Left lung (tissue), 10 donors: ENCODE data around the gene MUS81. TPM values are rescaled to one million over a fixed set of nuclear protein-coding genes. Genes with fewer than 3 reads are reported as not detected.

Experiments used
- ATAC-seq: fragments of 200-7000 bp; cut with Tn5 transposase; one replicate; pipeline ENCODE4 v1.9.1; 2020; ENCODE audit warnings: moderate library complexity
- DNase-seq, 4 donors: peaks; one replicate each; pipeline ENCODE4 v3.0.0-alpha.2; 2013 to 2020
- H3K27ac ChIP-seq, 2 donors: fragments of 200-600 bp; sonication (generic) in 1 of 2; one replicate each; pipeline versions ENCODE4 v1.5.0 to v1.8.0; 2020 to 2021
- H3K27me3 ChIP-seq, 2 donors: fragments of 200-600 bp; sonication (generic) in 1 of 2; one replicate each; pipeline versions ENCODE4 v1.5.0 to v1.8.0; 2020 to 2021
- H3K36me3 ChIP-seq, 2 donors: fragments of 200-600 bp; sonication (generic) in 1 of 2; one replicate each; pipeline versions ENCODE4 v1.5.0 to v1.8.0; 2020 to 2021
- H3K4me1 ChIP-seq, 2 donors: fragments of 200-600 bp; one replicate each; pipeline ENCODE4 v1.8.0; 2021
- H3K4me3 ChIP-seq, 2 donors: fragments of 200-600 bp; sonication (generic) in 1 of 2; one replicate each; pipeline versions ENCODE4 v1.5.0 to v1.8.0; 2020 to 2021; ENCODE audit warnings: mild to moderate bottlenecking in 1 of 2
- H3K9me3 ChIP-seq, 2 donors: fragments of 200-600 bp; sonication (generic) in 1 of 2; one replicate each; pipeline versions ENCODE4 v1.5.0 to v1.8.0; 2020 to 2021
- intact Hi-C, 2 donors: fragments of 100-400 bp; cut with DNase I; formaldehyde crosslinking; loops; one replicate each; pipeline versions ENCODE4 v1.11.2 to v1.14.2; 2022
- polyA plus RNA-seq, 6 donors: library from polyadenylated mRNA; unstranded; fragments of 120-200 nt; gene quantifications; one replicate each; pipeline ENCODE4 v1.2.1, GENCODE V29; 2013; ENCODE audit not compliant: insufficient read length in 6 of 6
- total RNA-seq, 2 donors: library from RNA; stranded (reverse); fragmentation: NEBNext Ultra II Directional; extraction: Animal tissue kit (Norgen Biotek cat#: 25700); gene quantifications; one replicate each; pipeline ENCODE4 v1.2.1, GENCODE V29; 2021
- TF ChIP-seq, protein P1 (sequence below), 2 donors: fragments of 200-600 bp; sonication (generic) in 1 of 2; IDR thresholded peaks; one replicate each; pipeline versions ENCODE4 v1.5.0 to v1.8.0; 2021; ENCODE audit warnings: antibody characterized with exemption in 2 of 2
- donor health status: DM: no; HTN: yes; CAD: no.
- donor health status: DM: no; HTN: no; CAD: no.

The MUS81 gene
- total and polyA plus RNA-seq, 8 donors = 43.4 to 55.0 (median 50.9) TPM

DNA sequence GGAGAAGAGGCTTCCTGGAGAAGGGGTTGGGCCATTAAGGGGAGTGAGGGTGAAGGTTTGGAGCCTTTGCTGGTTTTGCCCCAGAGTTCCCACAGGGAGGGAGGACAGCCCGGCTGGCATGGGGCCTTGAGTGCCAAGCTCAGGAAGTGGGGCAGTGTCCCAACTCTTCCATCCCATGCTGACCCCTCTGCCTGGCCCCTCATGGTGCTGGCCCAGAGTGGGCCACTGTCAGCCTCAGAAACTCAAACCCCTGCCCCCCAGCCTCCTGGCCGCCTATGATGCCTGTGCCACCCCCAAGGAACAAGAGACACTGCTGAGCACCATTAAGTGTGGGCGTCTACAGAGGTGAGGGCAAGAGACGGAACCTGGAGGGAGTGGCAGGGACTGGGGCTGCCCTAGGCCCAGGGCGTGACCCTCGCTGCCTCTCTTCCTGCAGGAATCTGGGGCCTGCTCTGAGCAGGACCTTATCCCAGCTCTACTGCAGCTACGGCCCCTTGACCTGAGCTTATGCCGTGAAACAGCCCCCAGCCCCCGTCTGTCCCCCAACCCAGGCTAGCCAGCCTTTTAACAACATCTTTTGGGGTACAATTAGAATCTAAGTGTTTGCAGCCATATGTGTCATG lies 5.4 kb downstream of the MUS81 start:
- Histone ChIP-seq H3K4me3 (no peak overlapping the region), H3K4me1 (peaks cover 10 to 52% of the 10 kb centered on the region in 2 donors), H3K27me3 (no peaks in the 10 kb centered on the region), H3K9me3 (no peaks in the 10 kb centered on the region), H3K27ac (no peak overlapping the region), H3K36me3 (peaks cover 0 to 71% of the 10 kb centered on the region in 2 donors)
- intact Hi-C loops = no loop called here
- TF ChIP-seq, protein P1, sequence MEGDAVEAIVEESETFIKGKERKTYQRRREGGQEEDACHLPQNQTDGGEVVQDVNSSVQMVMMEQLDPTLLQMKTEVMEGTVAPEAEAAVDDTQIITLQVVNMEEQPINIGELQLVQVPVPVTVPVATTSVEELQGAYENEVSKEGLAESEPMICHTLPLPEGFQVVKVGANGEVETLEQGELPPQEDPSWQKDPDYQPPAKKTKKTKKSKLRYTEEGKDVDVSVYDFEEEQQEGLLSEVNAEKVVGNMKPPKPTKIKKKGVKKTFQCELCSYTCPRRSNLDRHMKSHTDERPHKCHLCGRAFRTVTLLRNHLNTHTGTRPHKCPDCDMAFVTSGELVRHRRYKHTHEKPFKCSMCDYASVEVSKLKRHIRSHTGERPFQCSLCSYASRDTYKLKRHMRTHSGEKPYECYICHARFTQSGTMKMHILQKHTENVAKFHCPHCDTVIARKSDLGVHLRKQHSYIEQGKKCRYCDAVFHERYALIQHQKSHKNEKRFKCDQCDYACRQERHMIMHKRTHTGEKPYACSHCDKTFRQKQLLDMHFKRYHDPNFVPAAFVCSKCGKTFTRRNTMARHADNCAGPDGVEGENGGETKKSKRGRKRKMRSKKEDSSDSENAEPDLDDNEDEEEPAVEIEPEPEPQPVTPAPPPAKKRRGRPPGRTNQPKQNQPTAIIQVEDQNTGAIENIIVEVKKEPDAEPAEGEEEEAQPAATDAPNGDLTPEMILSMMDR (IDR thresholded peaks at IDR 0.05) = no peak
- ATAC-seq (no peak), DNase-seq (peak in 1 of 4 donors; percentile 62)

DNA sequence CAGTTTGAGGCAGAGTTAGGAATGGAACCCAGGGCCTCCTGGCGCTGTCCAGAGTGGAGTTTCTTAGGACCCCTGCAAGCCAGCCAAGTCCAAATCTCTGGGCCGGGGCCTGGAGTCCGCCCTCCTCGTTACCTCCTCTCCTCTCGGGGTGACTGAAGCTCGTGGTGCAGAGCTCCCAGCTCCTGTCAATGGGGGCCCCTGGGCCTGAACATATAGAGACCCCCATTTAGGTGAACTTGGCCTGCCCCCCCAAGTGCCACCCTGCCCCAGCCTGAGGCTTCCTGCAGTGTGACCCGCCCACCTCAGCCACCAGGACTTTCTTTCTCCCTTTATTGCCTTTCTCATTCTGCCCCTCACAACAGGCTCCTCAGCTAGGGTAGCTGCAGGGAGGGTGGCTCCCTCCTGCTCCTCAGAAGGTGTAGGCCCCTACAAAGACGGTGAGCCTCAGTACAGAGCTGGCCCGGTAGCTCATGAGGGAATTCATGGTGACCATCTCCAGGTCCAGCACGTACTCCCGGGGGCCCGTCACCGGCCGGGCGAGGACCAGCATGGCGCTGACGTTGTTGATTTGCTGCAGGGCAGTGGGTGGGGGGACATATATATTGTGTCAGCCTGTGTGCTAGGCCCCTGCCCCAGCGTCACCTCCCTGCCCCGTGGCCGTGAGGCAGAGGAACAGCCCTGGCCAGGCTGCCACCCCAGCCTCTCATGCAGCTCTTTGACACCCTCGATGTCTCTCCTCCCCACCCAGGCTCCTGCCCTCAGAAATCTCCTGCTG lies 6.5 kb downstream of the MUS81 start:
- no peak overlapping the region for H3K27ac ChIP-seq
- intact Hi-C loops = no loop called here

DNA sequence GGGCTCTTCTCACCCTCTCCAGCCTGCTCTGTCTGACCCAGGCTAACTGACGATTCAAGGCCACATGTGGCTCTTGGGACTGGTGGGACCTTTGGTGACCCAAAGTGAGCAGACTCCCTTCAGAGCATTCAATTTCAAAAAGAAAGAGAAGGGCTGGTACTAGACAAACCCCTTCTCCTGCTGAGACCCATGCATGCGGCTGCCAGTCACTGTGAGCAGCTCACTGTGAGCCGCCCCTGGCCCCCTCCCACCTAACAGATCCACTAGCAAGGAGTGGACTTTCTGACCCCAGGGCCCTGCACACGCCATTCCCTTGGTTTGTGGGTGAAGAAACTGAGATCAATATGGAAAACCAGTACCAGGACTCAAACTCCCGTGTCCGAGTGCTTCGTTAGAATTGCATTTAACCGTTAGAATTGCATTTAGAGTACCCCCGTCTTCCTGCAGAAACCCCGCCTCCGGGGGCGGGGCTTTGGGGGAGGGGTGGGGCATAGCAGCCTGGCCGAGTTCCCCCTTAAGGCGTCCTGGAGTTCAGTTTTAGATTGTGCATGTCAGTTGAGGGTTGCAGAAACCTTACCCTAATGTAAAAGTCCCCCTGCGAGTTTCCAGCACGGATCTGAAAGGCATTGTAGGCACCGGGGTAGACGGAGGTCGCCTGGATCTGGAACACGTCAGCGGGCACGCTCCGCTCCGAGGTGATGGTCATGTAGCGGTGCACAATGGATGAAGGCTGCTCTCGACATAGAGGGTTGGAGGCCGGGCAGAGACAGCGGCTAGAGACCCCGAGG lies 7.2 kb downstream of the MUS81 start:
- no peaks in the 10 kb centered on the region for H3K27me3 ChIP-seq
- H3K9me3 ChIP-seq = no peaks in the 10 kb centered on the region
- intact Hi-C loops = no loop called here
- H3K4me1 ChIP-seq = peaks cover 0 to 54% of the 10 kb centered on the region in 2 donors
- H3K27ac ChIP-seq = no peak overlapping the region
- ATAC-seq (no peak), DNase-seq (peak in 1 of 4 donors; percentile 74)
- TF ChIP-seq, protein P1 (IDR thresholded peaks at IDR 0.05) = no peak
- H3K36me3 ChIP-seq = peaks cover 0 to 62% of the 10 kb centered on the region in 2 donors
- H3K4me3 ChIP-seq = no peak overlapping the region

More for the DNA sequence above, 6.5 kb downstream of the MUS81 start:
- H3K27me3 ChIP-seq = no peaks in the 10 kb centered on the region
- peaks cover 0 to 70% of the 10 kb centered on the region in 2 donors for H3K36me3 ChIP-seq
- H3K9me3 ChIP-seq = no peaks in the 10 kb centered on the region
- H3K4me3 ChIP-seq = no peak overlapping the region
- TF ChIP-seq, protein P1 (IDR thresholded peaks at IDR 0.05) = no peak
- DNase-seq (peak in 1 of 4 donors; percentile 68), ATAC-seq (no peak)
- peaks cover 5 to 54% of the 10 kb centered on the region in 2 donors for H3K4me1 ChIP-seq

DNA sequence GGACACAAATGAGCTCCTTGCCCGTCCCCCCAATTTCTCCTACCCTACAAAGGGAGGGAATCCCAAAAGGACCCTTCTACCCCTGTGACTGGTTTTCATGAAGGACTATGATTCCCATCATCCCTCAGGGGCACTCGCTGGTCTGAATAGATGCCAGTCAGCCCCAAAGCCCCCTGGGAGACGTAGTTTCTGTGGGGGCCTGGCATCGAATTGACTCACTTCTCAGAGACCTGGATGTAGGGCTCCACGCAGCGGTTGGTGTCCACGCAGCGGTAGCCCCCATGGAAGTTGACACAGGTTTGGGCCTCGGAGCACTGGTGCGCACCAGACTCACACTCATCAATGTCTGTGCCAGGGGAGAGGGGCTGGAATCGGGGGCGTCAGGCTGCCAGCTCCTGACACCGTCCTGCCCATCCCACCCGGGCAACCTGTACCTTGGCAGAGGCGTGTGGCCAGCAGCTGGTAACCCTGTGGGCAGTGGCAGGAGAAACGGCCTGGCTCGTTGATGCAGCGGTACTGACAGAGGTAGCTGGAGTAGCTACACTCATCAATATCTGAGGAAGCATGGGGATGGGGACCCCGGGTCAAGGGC lies 7.9 kb downstream of the MUS81 start:
- peak in 1 of 4 donors; percentile 50 for DNase-seq
- no peak for ATAC-seq
- peaks cover 0 to 55% of the 10 kb centered on the region in 2 donors for H3K36me3 ChIP-seq

More for the DNA sequence above, 7.9 kb downstream of the MUS81 start:
- intact Hi-C loops = no loop called here
- Histone ChIP-seq H3K9me3 (no peaks in the 10 kb centered on the region), H3K4me1 (peaks cover 0 to 54% of the 10 kb centered on the region in 2 donors), H3K27ac (no peak overlapping the region), H3K27me3 (no peaks in the 10 kb centered on the region), H3K4me3 (no peak overlapping the region)
- TF ChIP-seq, protein P1 (IDR thresholded peaks at IDR 0.05) = no peak
